Keratinocyte (primary cell): Measurements from ENCODE around the gene SRF. TPM values are rescaled to one million over a fixed set of nuclear protein-coding genes. Genes with fewer than 3 reads are reported as not detected.

ENCODE experiments used
- DNase-seq: peaks from one replicate; pipeline ENCODE4 v3.0.0-alpha.2; 2011; ENCODE audit warnings: low read depth, missing footprints, low spot score
- FAIRE-seq: peaks from 2 replicates; lab custom pipeline; 2011; peaks lifted over from hg19 to GRCh38; lab: Jason Lieb, UNC
- H2AFZ ChIP-seq: 2 replicates; pipeline ENCODE4 v1.6.0; 2012; ENCODE audit warnings: low read length, control low read depth, inconsistent platforms; ENCODE audit not compliant: control insufficient read depth
- H3K27ac ChIP-seq: 2 replicates; pipeline ENCODE4 v1.5.1; 2011; ENCODE audit warnings: low read length; ENCODE audit not compliant: control insufficient read depth, insufficient read depth
- H3K27me3 ChIP-seq: 3 replicates; pipeline ENCODE4 v1.6.0; 2011; ENCODE audit warnings: low read length; ENCODE audit not compliant: control insufficient read depth, insufficient read depth; ENCODE audit errors: extremely low read depth
- H3K36me3 ChIP-seq, 2 experiments: 2 replicates in 1 of 2; 3 replicates in 1 of 2; pipeline ENCODE4 v1.5.1; 2011; ENCODE audit warnings: low read length in 2 of 2, mild to moderate bottlenecking in 1 of 2; ENCODE audit not compliant: control insufficient read depth in 2 of 2, insufficient read depth in 2 of 2; ENCODE audit errors: extremely low read depth in 1 of 2
- H3K4me1 ChIP-seq: 3 replicates; pipeline ENCODE4 v1.5.1; 2011; ENCODE audit warnings: low read length; ENCODE audit not compliant: control insufficient read depth, insufficient read depth; ENCODE audit errors: extremely low read depth
- H3K4me2 ChIP-seq: 3 replicates; pipeline ENCODE4 v1.6.0; 2011; ENCODE audit warnings: low read depth, low read length; ENCODE audit not compliant: control insufficient read depth, insufficient read depth; ENCODE audit errors: extremely low read depth
- H3K4me3 ChIP-seq, 3 experiments: fragments of 200-600 bp in 1 of 3; sonication (generic) in 1 of 3; 2 replicates in 2 of 3; 3 replicates in 1 of 3; pipeline ENCODE4 v1.5.1; 2011 to 2016; ENCODE audit warnings: low read length in 3 of 3, mild to moderate bottlenecking in 3 of 3, control low read depth in 2 of 3, inconsistent platforms in 1 of 3, low read depth in 1 of 3, mixed read lengths in 1 of 3, mixed run types in 1 of 3, moderate library complexity in 1 of 3; ENCODE audit not compliant: control insufficient read depth in 2 of 3, insufficient read depth in 2 of 3; ENCODE audit errors: extremely low read depth in 1 of 3
- H3K79me2 ChIP-seq: 2 replicates; pipeline ENCODE4 v1.6.0; 2012; ENCODE audit warnings: low read length; ENCODE audit not compliant: control insufficient read depth, insufficient read depth
- H3K9ac ChIP-seq: 3 replicates; pipeline ENCODE4 v1.6.0; 2011; ENCODE audit warnings: low read length; ENCODE audit not compliant: control insufficient read depth, insufficient read depth; ENCODE audit errors: extremely low read depth
- H3K9me1 ChIP-seq: 3 replicates; pipeline ENCODE4 v1.6.0; 2011; ENCODE audit warnings: low read length; ENCODE audit not compliant: control insufficient read depth, insufficient read depth; ENCODE audit errors: extremely low read depth
- H3K9me3 ChIP-seq: 2 replicates; pipeline ENCODE4 v1.5.1; 2012; ENCODE audit warnings: low read depth, low read length; ENCODE audit not compliant: control insufficient read depth
- H4K20me1 ChIP-seq: 3 replicates; pipeline ENCODE4 v1.6.0; 2011; ENCODE audit warnings: low read length; ENCODE audit not compliant: control insufficient read depth, insufficient read depth; ENCODE audit errors: extremely low read depth
- EZH2 ChIP-seq: IDR thresholded peaks from one replicate; pipeline ENCODE4 v1.6.1; 2012; ENCODE audit warnings: inconsistent platforms, mild to moderate bottlenecking, low read length, moderate library complexity
- dilution Hi-C: fragments of 300-500 bp; cut with MboI; formaldehyde crosslinking; loops from one replicate; pipeline ENCODE4 v1.7.0; 2020; ENCODE audit warnings: low sequenced_read_pairs; ENCODE audit not compliant: extremely low pct_ligation_motif_present
- polyA plus RNA-seq, 5 experiments: library from polyadenylated mRNA; depleted of rRNA in 3 of 5; stranded (reverse) in 3 of 5; stranded (forward) in 1 of 5; unstranded in 1 of 5; fragments of >200 nt; gene quantifications; 1 replicate in 1 of 5; 2 replicates in 3 of 5; 3 replicates in 1 of 5; pipeline versions ENCODE4 v1.2.1 to v1.2.3, GENCODE V29; 2011 to 2012; ENCODE audit warnings: missing spikeins in 2 of 5, low read depth in 1 of 5, low replicate concordance in 1 of 5
- TF ChIP-seq, protein P1 (sequence below), 3 experiments: IDR thresholded peaks in 1 of 3; conservative IDR thresholded peaks in 1 of 3; optimal IDR thresholded peaks in 1 of 3; 2 replicates in 2 of 3; 3 replicates in 1 of 3; pipeline versions ENCODE3 to v1.5.1; 2011; ENCODE audit warnings: low read length in 3 of 3, mild to moderate bottlenecking in 3 of 3, moderate library complexity in 2 of 3, control low read depth in 1 of 3, inconsistent platforms in 1 of 3; ENCODE audit not compliant: insufficient read depth in 2 of 3; ENCODE audit errors: extremely low read depth in 1 of 3

SRF gene
- polyA plus RNA-seq, 1 donor (not counting 4 experiments of a cell fraction or from before 2014, with no cell fraction given) = 28.5 TPM

DNA sequence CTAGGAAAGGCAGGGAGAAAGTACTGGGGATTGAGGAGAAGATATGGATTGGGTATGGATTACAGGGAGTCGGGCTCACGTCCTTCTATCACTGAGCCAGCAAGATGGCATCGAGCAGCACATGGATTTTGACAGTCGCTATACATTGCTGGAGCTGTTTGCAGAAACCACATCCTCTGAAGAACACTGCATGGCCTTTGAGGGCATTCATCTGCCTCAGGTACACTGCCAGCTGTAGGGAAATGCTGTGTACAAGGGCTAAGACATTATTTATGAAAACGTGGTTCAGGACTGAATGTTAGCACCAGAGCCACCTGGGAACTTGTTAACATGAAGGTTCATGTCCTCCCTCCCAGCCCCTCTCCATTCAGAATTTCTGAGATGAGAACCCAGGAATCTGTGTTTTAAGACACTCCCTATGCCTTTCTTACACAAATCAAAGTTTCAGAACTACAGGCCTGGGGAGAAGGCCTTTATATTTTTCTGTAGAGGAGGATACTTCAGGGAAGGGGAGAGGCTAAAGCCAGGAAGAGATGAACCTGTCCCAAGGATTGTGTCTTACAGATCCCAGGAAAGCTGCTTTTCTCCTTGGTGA lies 14.4 kb downstream of the SRF start:
- Histone ChIP-seq H3K36me3 (peaks cover 4 to 23% of the 10 kb centered on the region in 2 experiments), H3K4me1 (peaks cover 41% of the 10 kb centered on the region), H3K79me2 (peaks cover 30% of the 10 kb centered on the region), H3K27ac (no peak overlapping the region), H4K20me1 (no peaks in the 10 kb centered on the region), H3K4me3 (no peak overlapping the region), H2AFZ (no peak overlapping the region), H3K9me3 (no peaks in the 10 kb centered on the region), H3K27me3 (no peaks in the 10 kb centered on the region), H3K4me2 (no peak overlapping the region), H3K9ac (no peak overlapping the region), H3K9me1 (peaks cover 6% of the 10 kb centered on the region)
- TF ChIP-seq, protein P1, sequence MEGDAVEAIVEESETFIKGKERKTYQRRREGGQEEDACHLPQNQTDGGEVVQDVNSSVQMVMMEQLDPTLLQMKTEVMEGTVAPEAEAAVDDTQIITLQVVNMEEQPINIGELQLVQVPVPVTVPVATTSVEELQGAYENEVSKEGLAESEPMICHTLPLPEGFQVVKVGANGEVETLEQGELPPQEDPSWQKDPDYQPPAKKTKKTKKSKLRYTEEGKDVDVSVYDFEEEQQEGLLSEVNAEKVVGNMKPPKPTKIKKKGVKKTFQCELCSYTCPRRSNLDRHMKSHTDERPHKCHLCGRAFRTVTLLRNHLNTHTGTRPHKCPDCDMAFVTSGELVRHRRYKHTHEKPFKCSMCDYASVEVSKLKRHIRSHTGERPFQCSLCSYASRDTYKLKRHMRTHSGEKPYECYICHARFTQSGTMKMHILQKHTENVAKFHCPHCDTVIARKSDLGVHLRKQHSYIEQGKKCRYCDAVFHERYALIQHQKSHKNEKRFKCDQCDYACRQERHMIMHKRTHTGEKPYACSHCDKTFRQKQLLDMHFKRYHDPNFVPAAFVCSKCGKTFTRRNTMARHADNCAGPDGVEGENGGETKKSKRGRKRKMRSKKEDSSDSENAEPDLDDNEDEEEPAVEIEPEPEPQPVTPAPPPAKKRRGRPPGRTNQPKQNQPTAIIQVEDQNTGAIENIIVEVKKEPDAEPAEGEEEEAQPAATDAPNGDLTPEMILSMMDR (optimal IDR thresholded peaks at IDR 0.05 in 1 of 3, IDR thresholded peaks at IDR 0.05 in 1 of 3, conservative IDR thresholded peaks at IDR 0.05 in 1 of 3; ENCODE audit: extremely low read depth in 1 of 3, insufficient read depth in 2 of 3, low read length in 3 of 3) = no peak
- TF ChIP-seq EZH2 = no peak
- DNase-seq (no peak), FAIRE-seq (no peak)
- dilution Hi-C loops = no loop called here

DNA sequence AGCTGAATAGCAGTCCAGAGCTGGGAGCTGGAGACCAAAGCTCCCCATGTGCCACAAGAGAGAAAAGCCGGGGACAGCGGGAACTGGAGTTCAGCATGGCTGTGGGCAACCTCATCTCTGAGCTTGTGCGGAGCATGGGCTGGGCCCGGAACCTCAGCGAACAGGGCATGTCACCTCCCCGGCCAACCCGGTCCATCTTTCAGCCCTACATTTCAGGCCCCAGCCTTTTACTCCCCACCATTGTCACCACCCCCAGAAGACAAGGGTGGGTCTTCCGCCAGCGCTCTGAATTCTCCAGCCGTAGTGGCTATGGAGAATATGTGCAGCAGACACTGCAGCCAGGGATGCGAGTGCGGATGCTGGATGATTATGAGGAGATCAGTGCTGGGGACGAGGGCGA lies 14.9 kb downstream of the SRF start:
- H2AFZ ChIP-seq = no peak overlapping the region
- peaks cover 33% of the 10 kb centered on the region for H3K79me2 ChIP-seq
- H3K9me3 ChIP-seq = no peaks in the 10 kb centered on the region
- H3K4me1 ChIP-seq = peaks cover 41% of the 10 kb centered on the region
- H3K9ac ChIP-seq = peak overlapping the region; percentile 50
- no peaks in the 10 kb centered on the region for H3K27me3 ChIP-seq
- dilution Hi-C loops = no loop called here
- H3K36me3 ChIP-seq = peaks cover 5 to 23% of the 10 kb centered on the region in 2 experiments
- no peaks in the 10 kb centered on the region for H4K20me1 ChIP-seq
- no peak overlapping the region for H3K4me2 ChIP-seq
- DNase-seq (no peak), FAIRE-seq (no peak)
- peak overlapping the region; percentile 72 for H3K27ac ChIP-seq
- no peak overlapping the region for H3K4me3 ChIP-seq
- TF ChIP-seq EZH2 = no peak
- TF ChIP-seq, protein P1 (optimal IDR thresholded peaks at IDR 0.05 in 1 of 3, IDR thresholded peaks at IDR 0.05 in 1 of 3, conservative IDR thresholded peaks at IDR 0.05 in 1 of 3; ENCODE audit: extremely low read depth in 1 of 3, insufficient read depth in 2 of 3, low read length in 3 of 3) = no peak
- peaks cover 6% of the 10 kb centered on the region for H3K9me1 ChIP-seq
